Activated CD4-positive, alpha-beta T cell treated with anti-CD3 and anti-CD28 coated beads for 1 hour (primary cell): Measurements from ENCODE around the gene PHF3.
A peak's percentile ranks its signal among the peaks of the same experiment; 100 is the strongest.

Source experiments
- DNase-seq: peaks from one replicate; pipeline ENCODE4 v3.0.0-alpha.2; 2020

PHF3 gene, protein sequence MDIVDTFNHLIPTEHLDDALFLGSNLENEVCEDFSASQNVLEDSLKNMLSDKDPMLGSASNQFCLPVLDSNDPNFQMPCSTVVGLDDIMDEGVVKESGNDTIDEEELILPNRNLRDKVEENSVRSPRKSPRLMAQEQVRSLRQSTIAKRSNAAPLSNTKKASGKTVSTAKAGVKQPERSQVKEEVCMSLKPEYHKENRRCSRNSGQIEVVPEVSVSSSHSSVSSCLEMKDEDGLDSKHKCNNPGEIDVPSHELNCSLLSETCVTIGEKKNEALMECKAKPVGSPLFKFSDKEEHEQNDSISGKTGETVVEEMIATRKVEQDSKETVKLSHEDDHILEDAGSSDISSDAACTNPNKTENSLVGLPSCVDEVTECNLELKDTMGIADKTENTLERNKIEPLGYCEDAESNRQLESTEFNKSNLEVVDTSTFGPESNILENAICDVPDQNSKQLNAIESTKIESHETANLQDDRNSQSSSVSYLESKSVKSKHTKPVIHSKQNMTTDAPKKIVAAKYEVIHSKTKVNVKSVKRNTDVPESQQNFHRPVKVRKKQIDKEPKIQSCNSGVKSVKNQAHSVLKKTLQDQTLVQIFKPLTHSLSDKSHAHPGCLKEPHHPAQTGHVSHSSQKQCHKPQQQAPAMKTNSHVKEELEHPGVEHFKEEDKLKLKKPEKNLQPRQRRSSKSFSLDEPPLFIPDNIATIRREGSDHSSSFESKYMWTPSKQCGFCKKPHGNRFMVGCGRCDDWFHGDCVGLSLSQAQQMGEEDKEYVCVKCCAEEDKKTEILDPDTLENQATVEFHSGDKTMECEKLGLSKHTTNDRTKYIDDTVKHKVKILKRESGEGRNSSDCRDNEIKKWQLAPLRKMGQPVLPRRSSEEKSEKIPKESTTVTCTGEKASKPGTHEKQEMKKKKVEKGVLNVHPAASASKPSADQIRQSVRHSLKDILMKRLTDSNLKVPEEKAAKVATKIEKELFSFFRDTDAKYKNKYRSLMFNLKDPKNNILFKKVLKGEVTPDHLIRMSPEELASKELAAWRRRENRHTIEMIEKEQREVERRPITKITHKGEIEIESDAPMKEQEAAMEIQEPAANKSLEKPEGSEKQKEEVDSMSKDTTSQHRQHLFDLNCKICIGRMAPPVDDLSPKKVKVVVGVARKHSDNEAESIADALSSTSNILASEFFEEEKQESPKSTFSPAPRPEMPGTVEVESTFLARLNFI (N-terminal part only)

DNA sequence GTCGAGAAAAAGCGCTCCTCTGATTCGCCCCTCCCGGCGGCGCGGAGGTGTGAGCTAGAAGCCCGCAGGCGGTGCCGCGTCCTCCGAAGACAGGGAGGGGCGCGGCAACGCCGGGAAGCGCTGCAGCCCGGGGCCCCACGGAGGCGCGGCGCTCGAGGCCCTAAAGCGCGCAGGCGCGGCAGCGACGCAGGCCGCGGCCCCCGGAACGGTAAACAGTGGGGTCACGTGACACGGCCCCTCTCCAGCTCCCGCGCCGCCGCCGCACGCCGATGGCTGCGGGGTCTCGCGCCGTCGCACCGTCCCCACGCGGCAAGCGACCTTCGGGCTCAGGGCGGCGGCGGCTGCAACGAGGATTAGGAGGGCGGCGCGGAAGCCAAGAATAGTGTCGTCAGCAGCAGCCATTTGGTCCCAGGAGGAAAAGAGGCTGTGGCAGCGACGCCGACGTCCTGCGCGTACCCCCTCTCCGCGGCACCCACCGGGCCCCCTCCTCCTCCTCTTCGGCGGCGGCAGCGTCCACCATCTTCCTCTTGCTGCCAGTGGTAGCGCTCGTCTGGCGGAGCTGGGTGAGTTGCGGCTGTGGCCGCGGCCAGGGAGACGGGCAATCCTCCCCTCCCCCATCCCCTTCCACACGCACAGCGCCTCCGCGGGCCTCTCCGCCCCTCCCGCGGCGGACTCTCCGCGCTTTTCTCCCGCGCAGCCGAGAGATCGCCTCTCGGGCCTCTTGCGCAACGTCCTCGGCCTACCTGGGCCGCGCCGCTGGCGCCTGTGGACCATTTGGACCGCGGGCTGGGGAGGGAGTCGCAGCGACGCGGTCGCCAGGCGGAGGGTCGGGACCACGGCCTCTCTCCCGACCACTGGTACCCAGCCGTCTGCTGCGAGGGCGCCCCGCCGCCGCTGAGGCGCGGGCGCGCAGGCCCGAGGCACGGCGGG is at the start of gene PHF3:
Gene PHF3 (plus strand): TSS at position 215 of the 930 bp plus-strand sequence. CDS start 10,750 bp downstream, outside the sequence.
- DNase-seq, result peak; percentile 84

GRCh38 chr6:63589952-63590411 is 45.6 kb upstream of the PHF3 start:
- no peak for DNase-seq

DNA sequence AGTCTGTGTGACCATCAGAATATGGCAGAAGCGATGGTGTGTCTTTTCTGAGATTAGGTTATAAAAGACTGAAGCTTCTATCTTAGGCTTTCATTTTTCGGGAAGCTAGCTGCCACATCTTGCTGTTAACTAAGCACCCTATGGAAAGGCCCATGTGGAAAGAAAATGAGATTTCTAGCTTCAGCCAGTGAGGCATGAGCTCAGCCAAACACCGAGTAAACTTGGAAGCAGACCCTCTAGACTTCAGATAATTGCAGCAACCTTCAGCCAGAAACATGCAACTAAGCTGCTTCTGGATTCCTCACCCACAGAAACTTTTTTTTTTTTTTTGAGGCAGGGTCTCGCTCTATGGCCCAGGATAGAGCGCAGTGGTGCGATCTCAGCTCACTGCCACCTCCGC is 42.7 kb upstream of the PHF3 start:
- DNase-seq, result no peak

DNA sequence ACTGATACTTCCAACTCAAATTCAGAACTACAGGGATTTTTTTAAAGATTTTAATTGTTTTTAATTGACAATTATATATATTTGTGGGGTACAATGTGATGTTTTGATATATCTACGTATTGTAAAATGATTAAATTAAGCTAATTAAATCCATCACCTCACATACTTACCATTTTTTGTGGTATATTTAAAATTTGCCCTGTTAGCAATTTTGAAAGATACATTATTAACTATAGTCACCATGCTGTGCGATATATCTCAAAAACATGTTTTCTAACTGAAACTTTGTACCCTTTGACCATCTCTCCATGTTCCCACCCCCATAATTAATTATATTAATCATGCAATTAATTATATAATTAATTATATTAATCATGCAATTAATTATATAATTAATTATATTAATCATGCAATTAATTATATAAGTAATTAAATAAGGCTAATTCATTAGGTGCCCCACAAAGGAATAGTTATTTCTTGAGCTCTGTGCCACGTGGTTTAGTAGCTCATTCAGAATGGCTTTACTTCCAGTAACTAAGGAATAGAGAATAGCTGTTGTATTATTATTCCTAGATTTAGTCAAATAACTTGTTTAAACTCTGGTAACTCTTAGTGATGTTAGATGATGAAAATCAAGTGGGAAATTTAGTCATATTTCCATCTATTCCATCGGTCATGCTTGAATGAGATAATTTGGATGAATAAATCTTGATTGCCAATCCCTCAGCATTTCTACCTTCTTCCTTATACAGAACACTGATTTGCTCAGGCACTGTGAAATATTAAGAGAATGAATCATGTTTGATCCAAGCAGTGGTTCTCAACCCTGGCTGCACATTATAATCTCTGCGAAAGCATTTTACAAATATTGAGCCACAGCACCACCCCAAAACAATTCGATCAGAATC is 38.2 kb upstream of the PHF3 start:
- DNase-seq, result no peak

DNA sequence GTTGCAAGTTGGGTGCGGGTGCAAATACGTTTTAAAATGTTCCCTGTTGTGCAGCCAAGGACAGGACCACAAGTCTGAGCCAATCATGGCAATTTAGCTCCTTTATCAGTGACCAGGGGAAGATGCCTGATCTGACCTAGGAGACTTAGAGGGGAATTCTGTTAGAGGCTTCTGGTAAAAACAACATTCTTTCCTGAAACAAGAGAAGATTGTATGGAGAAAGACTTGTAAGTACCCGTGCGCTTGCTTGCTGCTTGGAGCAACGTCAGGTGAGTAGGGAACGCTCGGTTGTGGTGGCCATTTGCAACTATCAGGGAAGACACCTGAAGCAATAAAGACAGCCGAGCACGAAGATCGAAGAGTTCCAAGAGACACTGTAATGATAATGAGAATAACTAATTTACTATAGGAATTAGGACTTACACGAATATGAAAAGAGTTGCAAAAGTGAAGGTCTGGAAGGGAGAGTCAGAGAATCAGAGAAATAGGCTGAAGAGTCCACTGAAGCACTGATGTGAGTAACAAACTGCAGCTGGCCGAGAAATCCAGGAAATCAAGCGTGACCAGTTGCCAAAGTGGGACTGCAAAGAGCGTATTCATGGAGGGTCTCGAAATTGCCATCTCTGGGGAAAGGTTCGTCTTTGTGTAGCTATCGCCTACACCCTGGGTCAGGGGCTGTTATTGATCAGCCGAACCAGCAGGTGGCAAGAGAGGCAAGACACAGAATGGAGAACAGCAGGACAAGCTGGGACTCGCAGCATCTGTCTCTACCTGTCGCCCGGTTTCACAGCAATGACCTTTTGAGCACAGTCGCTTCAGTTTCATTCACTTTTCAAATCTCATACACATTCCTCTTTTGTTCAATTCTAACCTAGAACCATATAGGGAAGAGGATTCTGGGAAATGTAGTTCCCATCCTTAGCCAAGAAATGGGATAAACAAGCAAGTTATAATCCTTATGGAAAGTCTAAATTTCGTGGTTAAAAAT is 37.3 kb upstream of the PHF3 start:
- DNase-seq, result peak; percentile 59

DNA sequence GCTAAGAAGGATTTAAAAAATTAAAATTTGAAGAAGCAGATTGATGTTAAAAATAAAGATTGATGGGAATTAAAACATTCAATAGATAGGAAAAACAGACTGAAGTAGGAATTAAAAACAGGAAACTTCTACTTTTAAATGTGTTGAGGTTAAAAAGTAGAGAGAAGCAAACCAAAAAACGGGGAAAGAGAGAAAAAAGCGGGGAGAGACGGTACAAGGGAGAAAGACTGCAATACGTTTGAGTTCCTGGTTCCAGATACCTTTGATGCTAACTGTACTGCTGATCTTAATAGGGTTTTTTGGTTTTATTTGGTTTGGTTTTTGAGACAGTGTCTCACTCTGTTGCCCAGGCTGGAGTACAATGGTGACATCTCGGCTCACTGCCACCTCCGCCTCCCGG is 36.4 kb upstream of the PHF3 start:
- DNase-seq, result no peak

GRCh38 chr6:63600136-63600535 is 35.5 kb upstream of the PHF3 start:
- DNase-seq, result no peak

- DNase-seq, result no peak
Observed at GRCh38 chr6:63609231-63609630, 26.4 kb upstream of the PHF3 start.

DNA sequence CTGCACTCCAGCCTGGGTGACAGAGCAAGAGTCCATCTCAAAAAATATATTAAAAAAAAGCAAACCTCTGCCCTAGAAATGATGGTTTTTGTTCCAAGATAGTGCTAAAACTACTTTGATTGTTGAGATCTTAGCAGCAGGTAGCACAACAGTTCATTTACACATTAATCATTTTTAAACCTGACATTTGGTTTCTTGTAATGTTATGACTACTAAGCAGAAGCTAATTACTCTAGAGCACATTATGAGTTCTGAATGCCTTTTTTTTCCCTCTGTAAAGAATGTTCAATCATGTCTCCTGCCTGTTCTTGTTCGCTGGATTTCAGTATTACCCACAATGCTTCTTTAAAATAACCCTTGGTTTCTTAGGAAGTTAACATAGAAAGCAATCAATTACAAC is 24.7 kb upstream of the PHF3 start:
- no peak for DNase-seq

GRCh38 chr6:63611560-63611959 is 24.0 kb upstream of the PHF3 start:
- DNase-seq, result no peak

DNA sequence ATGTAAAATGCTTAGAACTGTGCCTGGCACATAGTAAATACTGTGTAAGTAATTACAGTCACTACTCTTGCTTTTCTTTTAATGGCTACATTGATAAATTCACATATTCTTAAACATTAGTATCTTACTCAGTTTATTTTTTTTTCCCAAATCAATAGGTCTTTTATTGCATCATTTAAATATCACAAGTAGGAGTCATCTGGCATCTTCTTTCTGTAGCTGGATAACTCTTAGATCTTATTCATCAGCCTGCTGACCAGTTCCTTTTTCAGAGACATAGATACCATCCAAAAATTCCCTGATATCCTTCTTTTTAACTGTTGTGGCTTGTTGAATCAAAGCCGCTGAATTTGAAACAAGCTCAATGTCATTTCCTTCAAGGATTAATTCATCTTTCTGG is 20.0 kb upstream of the PHF3 start:
- DNase-seq, result no peak

GRCh38 chr6:63624091-63624490 is 11.5 kb upstream of the PHF3 start:
- no peak for DNase-seq

GRCh38 chr6:63630466-63630865 is 5.1 kb upstream of the PHF3 start:
- DNase-seq, result no peak

GRCh38 chr6:63634630-63635029 is 972 bp upstream of the PHF3 start:
- no peak for DNase-seq

DNA sequence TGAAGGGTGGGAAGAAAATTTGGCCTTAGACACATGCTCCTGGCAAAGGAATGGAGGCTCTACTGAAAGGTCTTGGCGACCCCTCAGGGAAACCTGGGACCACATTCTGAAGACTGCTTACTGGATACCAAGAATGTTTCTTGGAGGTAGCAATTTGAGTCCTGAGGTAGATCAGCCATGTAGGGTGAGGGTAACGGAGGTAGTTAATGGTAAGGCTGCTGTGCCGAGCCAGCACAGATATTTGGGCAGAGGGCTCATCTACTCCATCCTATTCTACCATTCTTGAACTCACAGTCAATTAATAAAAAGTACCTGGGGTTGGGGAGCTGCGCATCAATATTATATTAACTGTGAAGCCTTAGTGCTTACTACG is 401 bp upstream of the PHF3 start:
- no peak for DNase-seq

DNA sequence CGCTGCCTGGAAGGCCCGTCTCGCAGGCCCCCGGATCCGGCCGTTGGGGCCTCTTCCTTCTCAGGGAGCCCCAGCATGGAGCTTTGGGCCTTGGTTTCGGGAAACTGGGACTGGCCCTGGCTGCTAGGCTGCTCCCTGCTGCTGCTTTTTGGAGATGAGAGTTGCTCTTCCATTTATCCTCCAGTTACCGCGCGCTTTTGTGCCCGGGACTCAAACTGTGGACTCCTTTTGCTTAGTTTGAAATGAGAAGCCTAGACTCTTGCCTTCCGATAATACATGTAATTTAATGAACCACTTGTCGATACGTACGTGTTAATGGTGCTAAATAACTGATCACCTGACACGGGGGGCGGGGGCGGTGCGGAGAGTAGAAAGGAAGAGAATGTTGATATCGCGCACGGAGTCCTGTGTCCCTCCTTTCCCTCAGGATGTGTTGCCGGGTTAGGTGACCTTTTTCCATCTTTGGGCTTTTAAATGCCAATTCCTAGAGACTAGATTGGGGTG is 968 bp downstream of the PHF3 start:
- DNase-seq, result peak; percentile 26

GRCh38 chr6:63637865-63638445 is 2.4 kb downstream of the PHF3 start:
- no peak for DNase-seq

DNA sequence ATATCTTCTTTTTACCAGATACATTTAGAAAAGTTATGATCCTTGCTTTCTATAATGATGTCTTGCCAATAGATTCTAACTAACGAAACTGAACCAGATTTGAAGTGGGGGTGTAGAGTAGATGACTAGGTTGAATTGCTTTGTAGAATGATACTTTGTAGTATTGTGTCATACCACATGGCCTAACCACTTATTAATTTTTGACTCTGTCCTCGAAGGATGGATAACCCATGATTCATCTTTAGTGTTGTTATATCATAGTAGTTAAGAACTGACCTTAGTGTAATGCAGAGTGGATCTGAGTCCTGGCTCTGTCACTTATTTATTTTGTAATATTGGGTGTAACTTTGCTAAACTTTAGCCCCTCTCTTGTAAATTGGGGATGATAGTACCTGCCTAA is 4.5 kb downstream of the PHF3 start:
- DNase-seq, result no peak

DNA sequence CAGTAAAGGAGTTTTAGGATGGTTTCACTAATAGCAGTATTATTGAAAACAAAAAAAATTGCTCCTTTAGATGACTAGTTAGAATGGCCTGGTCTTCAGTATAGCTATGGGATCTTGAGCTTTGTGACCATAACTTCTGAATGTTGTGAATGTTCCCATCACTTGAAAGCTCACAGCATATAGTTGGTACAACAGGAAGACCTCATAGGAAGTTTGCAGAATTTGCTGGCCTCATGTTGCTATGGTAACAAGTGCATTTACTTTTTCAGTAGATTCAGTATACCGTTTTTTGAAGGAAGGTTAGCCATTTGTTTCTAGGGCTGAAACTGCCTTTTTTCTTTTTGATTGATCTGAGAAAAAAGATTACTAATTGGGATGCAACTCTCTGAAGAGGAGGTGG is 8.3 kb downstream of the PHF3 start:
- no peak for DNase-seq
